ENCODE measurements around the gene ADAP1.
"Not testable (repeated sequence)": the region's sequence is repeated elsewhere in the genome, so short reads cannot be mapped to it uniquely, and the experiment has no call there.

ADAP1 gene

GRCh38 chr7:932651-932975 lies 21.9 kb downstream of the ADAP1 start:
- in situ Hi-C loops (cut with HindIII; ENCODE audit: low pct_ligation_motif_present, low pct_unique_long_range_greater_than_20kb, low sequenced_read_pairs): no loop called here
- DNase-seq: no peak

- in situ Hi-C loops (cut with HindIII; ENCODE audit: low pct_ligation_motif_present, low pct_unique_long_range_greater_than_20kb, low sequenced_read_pairs): no loop called here
- DNase-seq: no peak
Observed at GRCh38 chr7:931871-932650, 22.4 kb downstream of the ADAP1 start.

GRCh38 chr7:930975-931758 lies 23.3 kb downstream of the ADAP1 start:
- no peak for DNase-seq
- in situ Hi-C loops (cut with HindIII; ENCODE audit: low pct_ligation_motif_present, low pct_unique_long_range_greater_than_20kb, low sequenced_read_pairs): no loop called here

- in situ Hi-C loops (cut with HindIII; ENCODE audit: low pct_ligation_motif_present, low pct_unique_long_range_greater_than_20kb, low sequenced_read_pairs): no loop called here
- no peak for DNase-seq
Observed at GRCh38 chr7:929311-929711, 25.2 kb downstream of the ADAP1 start.

- in situ Hi-C loops (cut with HindIII; ENCODE audit: low pct_ligation_motif_present, low pct_unique_long_range_greater_than_20kb, low sequenced_read_pairs): no loop called here
- DNase-seq: no peak
Observed at GRCh38 chr7:927031-927671, 27.3 kb downstream of the ADAP1 start.

- in situ Hi-C loops (cut with HindIII; ENCODE audit: low pct_ligation_motif_present, low pct_unique_long_range_greater_than_20kb, low sequenced_read_pairs): no loop called here
Observed at GRCh38 chr7:926061-927030, 28.1 kb downstream of the ADAP1 start.

GRCh38 chr7:925601-926000 lies 28.9 kb downstream of the ADAP1 start:
- DNase-seq: no peak
- in situ Hi-C loops (cut with HindIII; ENCODE audit: low pct_ligation_motif_present, low pct_unique_long_range_greater_than_20kb, low sequenced_read_pairs): no loop called here

More at GRCh38 chr7:926061-927030, 28.1 kb downstream of the ADAP1 start:
- DNase-seq: no peak

GRCh38 chr7:924541-925231 lies 29.8 kb downstream of the ADAP1 start:
- DNase-seq: no peak
- in situ Hi-C loops (cut with HindIII; ENCODE audit: low pct_ligation_motif_present, low pct_unique_long_range_greater_than_20kb, low sequenced_read_pairs): no loop called here

- DNase-seq; in situ Hi-C loops (cut with HindIII; ENCODE audit: low pct_ligation_motif_present, low pct_unique_long_range_greater_than_20kb, low sequenced_read_pairs): not testable (repeated sequence)
Observed at GRCh38 chr7:924042-924441, 30.4 kb downstream of the ADAP1 start.

GRCh38 chr7:923108-924041 lies 31.1 kb downstream of the ADAP1 start:
- in situ Hi-C loops (cut with HindIII; ENCODE audit: low pct_ligation_motif_present, low pct_unique_long_range_greater_than_20kb, low sequenced_read_pairs): no loop called here
- no peak for DNase-seq

GRCh38 chr7:922334-923107 lies 32.0 kb downstream of the ADAP1 start:
- no peak for DNase-seq
- in situ Hi-C loops (cut with HindIII; ENCODE audit: low pct_ligation_motif_present, low pct_unique_long_range_greater_than_20kb, low sequenced_read_pairs): no loop called here

GRCh38 chr7:921581-922333 lies 32.7 kb downstream of the ADAP1 start:
- in situ Hi-C loops (cut with HindIII; ENCODE audit: low pct_ligation_motif_present, low pct_unique_long_range_greater_than_20kb, low sequenced_read_pairs): no loop called here
- DNase-seq: no peak

GRCh38 chr7:921071-921461 lies 33.4 kb downstream of the ADAP1 start:
- no peak for DNase-seq
- in situ Hi-C loops (cut with HindIII; ENCODE audit: low pct_ligation_motif_present, low pct_unique_long_range_greater_than_20kb, low sequenced_read_pairs): no loop called here

GRCh38 chr7:920351-921070 lies 34.0 kb downstream of the ADAP1 start:
- no peak for DNase-seq
- in situ Hi-C loops (cut with HindIII; ENCODE audit: low pct_ligation_motif_present, low pct_unique_long_range_greater_than_20kb, low sequenced_read_pairs): no loop called here

- DNase-seq: no peak
Observed at GRCh38 chr7:919924-920341, 34.5 kb downstream of the ADAP1 start.

More at GRCh38 chr7:919924-920341, 34.5 kb downstream of the ADAP1 start:
- in situ Hi-C loops (cut with HindIII; ENCODE audit: low pct_ligation_motif_present, low pct_unique_long_range_greater_than_20kb, low sequenced_read_pairs): no loop called here

All from ACHN (cell line).